Measurements from ENCODE around the gene GSAP. TPM values are rescaled to one million over a fixed set of nuclear protein-coding genes. Genes with fewer than 3 reads are reported as not detected.

The GSAP gene
- polyA plus RNA-seq, 3 donors: 19.1 to 105 (median 35.6) TPM

- Histone ChIP-seq H4K20me1 (ENCODE audit: insufficient read depth, low read length) (no peaks in the 10 kb centered on the region), H3K36me3 (replicated peaks in 1 of 2; ENCODE audit: control insufficient read depth in 1 of 2, insufficient read depth in 2 of 2, low read length in 2 of 2) (no peaks in the 10 kb centered on the region), H3K4me2 (replicated peaks; ENCODE audit: extremely low read depth, low read length, poor library complexity, severe bottlenecking) (no peak overlapping the region), H2AFZ (ENCODE audit: insufficient read depth, low read depth, low read length, poor library complexity, severe bottlenecking) (no peak overlapping the region), H3K9ac (ENCODE audit: insufficient read depth, low read length, poor library complexity, severe bottlenecking) (no peak overlapping the region), H3K27ac (ENCODE audit: low read depth in 1 of 2, low read length in 2 of 2) (no peak overlapping the region), H3K4me3 (replicated peaks in 1 of 3; ENCODE audit: low read depth in 2 of 3, low read length in 3 of 3) (no peak overlapping the region), H3K79me2 (ENCODE audit: insufficient read depth, low read length) (no peaks in the 10 kb centered on the region), H3K27me3 (ENCODE audit: control insufficient read depth in 2 of 2, insufficient read depth in 2 of 2, low read length in 2 of 2) (no peaks in the 10 kb centered on the region), H3K4me1 (ENCODE audit: control insufficient read depth in 1 of 2, insufficient read depth in 2 of 2, low read length in 2 of 2) (peaks cover 10 to 21% of the 10 kb centered on the region in 2 donors), H3K9me3 (replicated peaks in 1 of 2; ENCODE audit: control insufficient read depth in 1 of 2, insufficient read depth in 1 of 2, low read length in 2 of 2) (no peaks in the 10 kb centered on the region)
- H3K9me3 Mint-ChIP-seq: no peaks in the 10 kb centered on the region
- TF ChIP-seq, protein P1, sequence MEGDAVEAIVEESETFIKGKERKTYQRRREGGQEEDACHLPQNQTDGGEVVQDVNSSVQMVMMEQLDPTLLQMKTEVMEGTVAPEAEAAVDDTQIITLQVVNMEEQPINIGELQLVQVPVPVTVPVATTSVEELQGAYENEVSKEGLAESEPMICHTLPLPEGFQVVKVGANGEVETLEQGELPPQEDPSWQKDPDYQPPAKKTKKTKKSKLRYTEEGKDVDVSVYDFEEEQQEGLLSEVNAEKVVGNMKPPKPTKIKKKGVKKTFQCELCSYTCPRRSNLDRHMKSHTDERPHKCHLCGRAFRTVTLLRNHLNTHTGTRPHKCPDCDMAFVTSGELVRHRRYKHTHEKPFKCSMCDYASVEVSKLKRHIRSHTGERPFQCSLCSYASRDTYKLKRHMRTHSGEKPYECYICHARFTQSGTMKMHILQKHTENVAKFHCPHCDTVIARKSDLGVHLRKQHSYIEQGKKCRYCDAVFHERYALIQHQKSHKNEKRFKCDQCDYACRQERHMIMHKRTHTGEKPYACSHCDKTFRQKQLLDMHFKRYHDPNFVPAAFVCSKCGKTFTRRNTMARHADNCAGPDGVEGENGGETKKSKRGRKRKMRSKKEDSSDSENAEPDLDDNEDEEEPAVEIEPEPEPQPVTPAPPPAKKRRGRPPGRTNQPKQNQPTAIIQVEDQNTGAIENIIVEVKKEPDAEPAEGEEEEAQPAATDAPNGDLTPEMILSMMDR (IDR thresholded peaks at IDR 0.05): no peak
- H3K4me1 Mint-ChIP-seq: peaks cover 21% of the 10 kb centered on the region
- DNase-seq: no peak
- intact Hi-C loops (cut with micrococcal nuclease): no loop called here
- WGBS (ENCODE audit: insufficient coverage): 100% methylated on average over 1 of the region's 2 CpGs
- H3K4me3 Mint-ChIP-seq: no peak overlapping the region
- H3K27me3 Mint-ChIP-seq (ENCODE audit: low read depth in 3 of 3): no peaks in the 10 kb centered on the region
- no peaks in the 10 kb centered on the region for H3K36me3 Mint-ChIP-seq
- H3K27ac Mint-ChIP-seq: peak overlapping the region in 1 of 7 donors; percentile 20
Observed at GRCh38 chr7:77441046-77441445, 24.9 kb upstream of the GSAP start.

- peak in 2 of 3 donors; percentile 60 to 63 for DNase-seq
- Mint-ChIP-seq H3K4me1 (peaks cover 30% of the 10 kb centered on the region), H3K9me3 (no peaks in the 10 kb centered on the region), H3K36me3 (no peaks in the 10 kb centered on the region), H3K27me3 (ENCODE audit: low read depth in 3 of 3) (no peaks in the 10 kb centered on the region), H3K27ac (no peak overlapping the region), H3K4me3 (no peak overlapping the region)
- Histone ChIP-seq H3K27me3 (ENCODE audit: control insufficient read depth in 2 of 2, insufficient read depth in 2 of 2, low read length in 2 of 2) (no peaks in the 10 kb centered on the region), H3K9ac (ENCODE audit: insufficient read depth, low read length, poor library complexity, severe bottlenecking) (no peak overlapping the region), H3K4me2 (replicated peaks; ENCODE audit: extremely low read depth, low read length, poor library complexity, severe bottlenecking) (no peak overlapping the region), H4K20me1 (ENCODE audit: insufficient read depth, low read length) (no peaks in the 10 kb centered on the region), H3K36me3 (replicated peaks in 1 of 2; ENCODE audit: control insufficient read depth in 1 of 2, insufficient read depth in 2 of 2, low read length in 2 of 2) (no peaks in the 10 kb centered on the region), H2AFZ (ENCODE audit: insufficient read depth, low read depth, low read length, poor library complexity, severe bottlenecking) (peak overlapping the region; percentile 23), H3K4me3 (replicated peaks in 1 of 3; ENCODE audit: low read depth in 2 of 3, low read length in 3 of 3) (no peak overlapping the region), H3K79me2 (ENCODE audit: insufficient read depth, low read length) (no peaks in the 10 kb centered on the region), H3K9me3 (replicated peaks in 1 of 2; ENCODE audit: control insufficient read depth in 1 of 2, insufficient read depth in 1 of 2, low read length in 2 of 2) (no peaks in the 10 kb centered on the region), H3K4me1 (ENCODE audit: control insufficient read depth in 1 of 2, insufficient read depth in 2 of 2, low read length in 2 of 2) (peaks cover 18 to 31% of the 10 kb centered on the region in 2 donors), H3K27ac (ENCODE audit: low read depth in 1 of 2, low read length in 2 of 2) (no peak overlapping the region)
- TF ChIP-seq, protein P1 (IDR thresholded peaks at IDR 0.05): peak; percentile 53
- 60% methylated on average over 2 of the region's 5 CpGs for WGBS (ENCODE audit: insufficient coverage)
- intact Hi-C loops (cut with micrococcal nuclease): no loop called here
Observed at GRCh38 chr7:77439572-77439971, 23.4 kb upstream of the GSAP start.

Data from CD14-positive monocyte (primary cell).